Type B pancreatic cell (in vitro differentiated cells): ENCODE data around the gene CCNT1. TPM values are rescaled to one million over a fixed set of nuclear protein-coding genes. Genes with fewer than 3 reads are reported as not detected.
"Not testable (repeated sequence)": the region's sequence is repeated elsewhere in the genome, so short reads cannot be mapped to it uniquely, and the experiment has no call there.

Source experiments
- DNase-seq: peaks from one replicate; pipeline ENCODE4 v3.0.0; 2021; ENCODE audit warnings: mixed read lengths; ENCODE audit not compliant: unreplicated experiment; ENCODE audit errors: extremely low spot score
- H3K27ac Mint-ChIP-seq: 2 replicates; pipeline ENCODE4 v1.8.0; 2021; ENCODE audit warnings: mild to moderate bottlenecking, mixed read lengths
- H3K27me3 Mint-ChIP-seq: 2 replicates; pipeline ENCODE4 v1.8.0; 2021; ENCODE audit warnings: mixed read lengths
- H3K36me3 Mint-ChIP-seq: 2 replicates; pipeline ENCODE4 v1.8.0; 2021; ENCODE audit warnings: mixed read lengths
- H3K4me1 Mint-ChIP-seq: one replicate; pipeline ENCODE4 v1.8.0; 2021; ENCODE audit warnings: mixed read lengths; ENCODE audit not compliant: unreplicated experiment
- H3K4me3 Mint-ChIP-seq: 2 replicates; pipeline ENCODE4 v1.8.0; 2021; ENCODE audit warnings: mild to moderate bottlenecking, mixed read lengths
- H3K9me3 Mint-ChIP-seq: 2 replicates; pipeline ENCODE4 v1.8.0; 2021; ENCODE audit warnings: mixed read lengths
- total RNA-seq: library from RNA; stranded (reverse); gene quantifications from 2 replicates; pipeline ENCODE4 v1.2.1, GENCODE V29; 2021; ENCODE audit warnings: low replicate concordance
- TF ChIP-seq, protein P1 (sequence below): fragments of 200-600 bp; sonication (generic); conservative IDR thresholded peaks from 2 replicates; pipeline ENCODE4 v1.5.0; 2021; ENCODE audit warnings: antibody characterized with exemption, mild to moderate bottlenecking

Gene CCNT1
- total RNA-seq, 1 donor from 2014 or later: 46.9 TPM

DNA sequence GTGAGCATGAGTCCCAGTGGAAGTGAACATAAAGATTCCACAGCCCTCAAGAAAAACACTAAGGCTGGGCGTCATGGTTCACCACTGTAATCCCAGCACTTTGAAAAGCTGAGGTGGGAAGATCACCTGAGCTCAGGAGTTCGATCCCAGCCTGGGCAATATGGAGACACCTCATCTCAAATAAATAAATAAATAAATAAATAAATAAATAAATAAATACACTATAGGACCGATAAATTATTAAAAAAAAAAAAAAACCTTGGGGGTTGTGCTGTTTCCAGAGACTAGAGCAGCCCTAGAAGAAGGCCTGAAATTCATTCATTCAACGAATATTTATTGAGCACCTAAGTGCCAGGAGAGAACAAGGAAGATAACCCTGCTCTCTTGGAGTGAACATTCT is 33.0 kb downstream of the CCNT1 start:
- Mint-ChIP-seq H3K9me3 (no peaks in the 10 kb centered on the region), H3K36me3 (peaks cover 25% of the 10 kb centered on the region), H3K4me3 (peak overlapping the region; percentile 41), H3K4me1 (peaks cover 19% of the 10 kb centered on the region), H3K27ac (no peak overlapping the region), H3K27me3 (no peaks in the 10 kb centered on the region)
- TF ChIP-seq, protein P1, sequence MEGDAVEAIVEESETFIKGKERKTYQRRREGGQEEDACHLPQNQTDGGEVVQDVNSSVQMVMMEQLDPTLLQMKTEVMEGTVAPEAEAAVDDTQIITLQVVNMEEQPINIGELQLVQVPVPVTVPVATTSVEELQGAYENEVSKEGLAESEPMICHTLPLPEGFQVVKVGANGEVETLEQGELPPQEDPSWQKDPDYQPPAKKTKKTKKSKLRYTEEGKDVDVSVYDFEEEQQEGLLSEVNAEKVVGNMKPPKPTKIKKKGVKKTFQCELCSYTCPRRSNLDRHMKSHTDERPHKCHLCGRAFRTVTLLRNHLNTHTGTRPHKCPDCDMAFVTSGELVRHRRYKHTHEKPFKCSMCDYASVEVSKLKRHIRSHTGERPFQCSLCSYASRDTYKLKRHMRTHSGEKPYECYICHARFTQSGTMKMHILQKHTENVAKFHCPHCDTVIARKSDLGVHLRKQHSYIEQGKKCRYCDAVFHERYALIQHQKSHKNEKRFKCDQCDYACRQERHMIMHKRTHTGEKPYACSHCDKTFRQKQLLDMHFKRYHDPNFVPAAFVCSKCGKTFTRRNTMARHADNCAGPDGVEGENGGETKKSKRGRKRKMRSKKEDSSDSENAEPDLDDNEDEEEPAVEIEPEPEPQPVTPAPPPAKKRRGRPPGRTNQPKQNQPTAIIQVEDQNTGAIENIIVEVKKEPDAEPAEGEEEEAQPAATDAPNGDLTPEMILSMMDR: no peak
- DNase-seq: no peak

DNA sequence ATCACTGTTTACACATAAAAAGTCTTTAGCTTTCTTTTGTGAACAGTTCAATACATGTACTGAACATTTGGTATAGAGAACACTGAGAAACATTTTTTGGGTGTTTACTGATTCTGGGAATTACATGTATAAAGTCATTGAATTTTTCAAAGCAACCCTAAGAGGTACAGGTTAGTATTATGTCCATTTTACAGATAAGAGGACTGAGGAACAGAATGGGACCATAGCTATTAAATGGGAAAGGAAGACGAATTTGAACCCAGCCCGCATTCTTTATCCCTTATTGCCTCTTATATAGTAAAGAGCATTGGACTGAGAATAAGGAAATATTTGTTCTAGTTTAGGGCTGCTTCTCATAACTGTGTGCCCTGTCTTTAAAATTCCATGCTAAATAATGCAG is 33.6 kb downstream of the CCNT1 start:
- Mint-ChIP-seq H3K4me1 (peaks cover 23% of the 10 kb centered on the region), H3K4me3 (peak overlapping the region; percentile 99), H3K27ac (no peak overlapping the region), H3K9me3 (no peaks in the 10 kb centered on the region), H3K36me3 (peaks cover 30% of the 10 kb centered on the region), H3K27me3 (no peaks in the 10 kb centered on the region)
- DNase-seq: no peak
- TF ChIP-seq, protein P1: no peak

DNA sequence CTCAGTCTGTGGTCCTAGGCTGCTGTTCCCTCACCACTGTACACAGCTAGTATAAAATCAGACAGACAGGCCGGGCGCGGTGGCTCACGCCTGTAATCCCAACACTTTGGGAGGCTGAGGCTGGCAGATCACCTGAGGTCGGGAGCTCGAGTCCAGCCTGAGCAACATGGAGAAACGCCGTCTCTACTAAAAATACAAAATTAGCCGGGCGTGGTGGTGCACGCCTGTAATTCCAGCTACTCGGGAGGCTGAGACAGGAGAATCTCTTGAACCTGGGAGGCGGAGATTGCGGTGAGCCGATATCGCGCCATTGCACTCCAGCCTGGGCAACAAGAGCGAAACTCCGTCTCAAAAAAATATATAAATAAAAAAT is 34.0 kb downstream of the CCNT1 start:
- Mint-ChIP-seq H3K4me1 (peaks cover 26% of the 10 kb centered on the region), H3K27ac (peak overlapping the region; percentile 94), H3K4me3 (peak overlapping the region; percentile 99), H3K36me3 (peaks cover 29% of the 10 kb centered on the region)
- H3K9me3 Mint-ChIP-seq, DNase-seq, H3K27me3 Mint-ChIP-seq: not testable (repeated sequence)

DNA sequence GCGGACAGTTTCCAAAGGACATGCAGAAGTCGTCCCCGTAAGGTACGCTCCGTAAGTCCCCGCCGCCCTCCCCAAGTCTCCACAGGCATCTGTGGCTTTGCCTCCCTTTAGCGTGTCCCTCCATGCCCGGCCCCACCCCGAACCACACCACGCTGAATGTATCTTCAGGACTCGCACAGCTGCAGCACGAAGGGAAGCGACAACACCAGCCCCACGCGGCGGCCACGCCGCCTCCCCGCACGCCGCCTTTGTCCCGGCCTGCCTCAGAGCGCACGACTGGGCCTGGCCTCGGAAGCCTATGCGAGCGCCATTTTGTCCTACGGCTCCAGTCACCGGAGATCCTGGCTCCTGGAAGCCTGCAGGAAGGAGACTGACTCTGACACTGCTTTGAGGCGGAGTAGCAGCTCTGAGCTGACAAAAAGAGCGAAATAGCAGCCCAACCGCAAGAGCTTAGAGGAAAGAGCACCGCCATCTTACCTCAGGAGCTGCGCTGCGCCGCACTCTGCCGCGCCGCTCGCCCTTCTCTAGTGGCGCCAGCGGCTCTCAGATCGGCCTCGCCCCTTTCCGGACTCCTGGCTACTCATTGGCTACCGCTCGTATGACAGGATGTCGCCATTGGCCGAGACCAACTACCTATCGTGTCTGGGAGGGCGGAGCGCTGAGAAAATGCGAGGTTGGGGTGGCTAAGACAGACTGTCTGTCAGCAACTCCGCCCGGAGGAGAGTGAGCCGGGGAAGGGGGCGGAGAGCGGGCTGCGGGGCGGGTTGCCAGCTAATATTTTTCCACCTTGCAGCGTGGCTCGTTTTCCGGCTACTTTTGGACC is 34.6 kb downstream of the CCNT1 start, which contains the start of gene KANSL2:
KANSL2 (minus strand) TSS at position 529 of the 823 bp plus-strand sequence. CDS start 606 bp downstream, outside the sequence.
- Mint-ChIP-seq H3K4me1 (peaks cover 26% of the 10 kb centered on the region), H3K4me3 (peak within 1 kb of the TSS; percentile 99), H3K9me3 (no peaks in the 10 kb centered on the region), H3K27ac (peak within 1 kb of the TSS; percentile 94), H3K36me3 (peaks cover 29% of the 10 kb centered on the region), H3K27me3 (no peaks in the 10 kb centered on the region)
- DNase-seq: peak; percentile 96
- TF ChIP-seq, protein P1: no peak

DNA sequence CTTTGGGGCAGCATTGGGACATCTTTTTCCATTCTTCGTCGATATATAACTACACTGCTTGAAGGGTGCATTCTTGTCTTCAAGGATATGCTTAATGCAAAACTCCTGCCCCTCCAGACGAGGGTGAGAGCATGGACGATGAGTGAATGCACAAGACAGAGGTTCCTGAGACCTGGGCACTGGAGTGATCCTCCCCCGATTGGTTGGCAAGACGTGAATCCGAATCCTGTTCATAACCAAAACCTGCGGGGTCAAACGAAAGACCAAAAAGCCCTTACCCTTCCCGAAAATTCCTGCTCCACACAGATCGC is 35.2 kb downstream of the CCNT1 start:
- peak overlapping the region; percentile 99 for H3K4me3 Mint-ChIP-seq

DNA sequence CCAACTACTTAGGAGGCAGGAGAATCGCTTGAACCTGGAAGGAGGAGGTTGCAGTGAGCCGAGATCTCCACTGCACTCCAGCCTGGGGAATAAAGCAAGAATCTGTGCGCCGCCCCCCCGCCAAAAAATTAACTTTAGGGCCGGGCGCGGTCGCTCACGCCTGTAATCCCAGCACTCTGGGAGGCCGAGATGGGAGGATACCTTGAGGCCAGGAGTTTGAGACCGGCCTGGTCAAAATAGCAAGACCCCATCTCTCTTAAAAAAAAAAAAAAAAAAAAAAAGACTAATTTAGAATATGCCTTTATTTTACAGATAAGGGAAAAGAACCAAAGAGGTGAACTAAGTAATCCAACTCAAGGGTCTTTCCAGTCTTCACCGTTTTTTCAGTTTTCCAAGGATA is 35.6 kb downstream of the CCNT1 start:
- TF ChIP-seq, protein P1: no peak
- Mint-ChIP-seq H3K9me3 (no peaks in the 10 kb centered on the region), H3K4me1 (peaks cover 26% of the 10 kb centered on the region), H3K4me3 (peak overlapping the region; percentile 99), H3K27ac (peak overlapping the region; percentile 94), H3K36me3 (peaks cover 24% of the 10 kb centered on the region), H3K27me3 (no peaks in the 10 kb centered on the region)
- no peak for DNase-seq

More for the DNA sequence above, 35.2 kb downstream of the CCNT1 start:
- Mint-ChIP-seq H3K27ac (peak overlapping the region; percentile 94), H3K4me1 (peaks cover 26% of the 10 kb centered on the region), H3K36me3 (peaks cover 29% of the 10 kb centered on the region), H3K9me3 (no peaks in the 10 kb centered on the region), H3K27me3 (no peaks in the 10 kb centered on the region)
- TF ChIP-seq, protein P1: no peak
- DNase-seq: no peak
